ENCODE measurements around the gene ETV6.

DNA sequence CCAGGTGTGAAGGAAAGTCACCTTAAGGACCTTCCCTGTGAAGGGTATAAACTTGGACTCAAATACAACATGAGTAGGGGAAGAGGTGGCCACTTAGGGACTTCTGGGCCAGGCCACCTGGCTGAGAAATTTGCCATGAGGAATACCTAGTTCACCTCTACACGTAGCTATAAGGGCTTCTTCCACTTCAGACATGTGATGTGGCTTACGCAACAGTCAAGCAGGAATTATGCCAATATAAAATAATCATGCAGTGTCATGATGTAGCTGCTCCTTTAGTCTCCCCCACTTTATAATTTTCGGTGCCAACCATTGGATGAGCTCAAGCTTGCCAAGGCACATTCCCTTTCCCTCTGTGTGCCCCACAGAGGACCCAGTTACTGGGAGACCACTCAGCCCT lies 254.7 kb downstream of the ETV6 start:
- TF ChIP-seq POLR2A (IDR thresholded peaks at IDR 0.05; ENCODE audit: low read length) (no peak), GATA1 (IDR thresholded peaks at IDR 0.05; ENCODE audit: low read depth, low read length) (no peak)

Measured in erythroblast (primary cell).